Measurements from ENCODE around the gene USP14.

The USP14 gene

GRCh38 chr18:159933-160332 lies 1.6 kb downstream of the USP14 start:
- no peak for DNase-seq (ENCODE audit: low read depth, low spot score)

GRCh38 chr18:160831-161570 lies 2.6 kb downstream of the USP14 start:
- DNase-seq (ENCODE audit: low read depth, low spot score): peak; percentile 9

- DNase-seq (ENCODE audit: low read depth, low spot score): no peak
Observed at GRCh38 chr18:172361-172760, 14.0 kb downstream of the USP14 start.

GRCh38 chr18:179499-179898 lies 21.1 kb downstream of the USP14 start:
- no peak for DNase-seq (ENCODE audit: low read depth, low spot score)

GRCh38 chr18:181711-182110 lies 23.4 kb downstream of the USP14 start:
- DNase-seq (ENCODE audit: low read depth, low spot score): no peak

- DNase-seq (ENCODE audit: low read depth, low spot score): peak; percentile 24
Observed at GRCh38 chr18:183769-184168, 25.4 kb downstream of the USP14 start.

- no peak for DNase-seq (ENCODE audit: low read depth, low spot score)
Observed at GRCh38 chr18:189254-189653, 30.9 kb downstream of the USP14 start.

- no peak for DNase-seq (ENCODE audit: low read depth, low spot score)
Observed at GRCh38 chr18:191725-192124, 33.4 kb downstream of the USP14 start.

GRCh38 chr18:192801-193200 lies 34.4 kb downstream of the USP14 start:
- no peak for DNase-seq (ENCODE audit: low read depth, low spot score)

- DNase-seq (ENCODE audit: low read depth, low spot score): no peak
Observed at GRCh38 chr18:195651-196050, 37.3 kb downstream of the USP14 start.

- DNase-seq (ENCODE audit: low read depth, low spot score): no peak
Observed at GRCh38 chr18:199214-199613, 40.9 kb downstream of the USP14 start.

- no peak for DNase-seq (ENCODE audit: low read depth, low spot score)
Observed at GRCh38 chr18:199768-200167, 41.4 kb downstream of the USP14 start.

GRCh38 chr18:210075-210474 lies 51.7 kb downstream of the USP14 start:
- DNase-seq (ENCODE audit: low read depth, low spot score): no peak

GRCh38 chr18:210733-211132 lies 52.4 kb downstream of the USP14 start:
- DNase-seq (ENCODE audit: low read depth, low spot score): no peak

- DNase-seq (ENCODE audit: low read depth, low spot score): no peak
Observed at GRCh38 chr18:211582-211981, 53.2 kb downstream of the USP14 start.

- DNase-seq (ENCODE audit: low read depth, low spot score): no peak
Observed at GRCh38 chr18:212780-213179, 54.4 kb downstream of the USP14 start.

- no peak for DNase-seq (ENCODE audit: low read depth, low spot score)
Observed at GRCh38 chr18:213505-213904, 55.1 kb downstream of the USP14 start.

GRCh38 chr18:213966-214365 lies 55.6 kb downstream of the USP14 start:
- no peak for DNase-seq (ENCODE audit: low read depth, low spot score)

GRCh38 chr18:215448-216010 lies 57.2 kb downstream of the USP14 start:
- DNase-seq (ENCODE audit: low read depth, low spot score): no peak

- no peak for DNase-seq (ENCODE audit: low read depth, low spot score)
Observed at GRCh38 chr18:217532-218336, 59.4 kb downstream of the USP14 start.

- DNase-seq (ENCODE audit: low read depth, low spot score): no peak
Observed at GRCh38 chr18:220708-221107, 62.4 kb downstream of the USP14 start.

- no peak for DNase-seq (ENCODE audit: low read depth, low spot score)
Observed at GRCh38 chr18:225745-226144, 67.4 kb downstream of the USP14 start.

GRCh38 chr18:227374-227773 lies 69.0 kb downstream of the USP14 start:
- no peak for DNase-seq (ENCODE audit: low read depth, low spot score)

Measured in astrocyte of the hippocampus (primary cell).